Measurements from ENCODE around the gene DPEP2.
"Not testable (repeated sequence)": the region's sequence is repeated elsewhere in the genome, so short reads cannot be mapped to it uniquely, and the experiment has no call there.

The DPEP2 gene

DNA sequence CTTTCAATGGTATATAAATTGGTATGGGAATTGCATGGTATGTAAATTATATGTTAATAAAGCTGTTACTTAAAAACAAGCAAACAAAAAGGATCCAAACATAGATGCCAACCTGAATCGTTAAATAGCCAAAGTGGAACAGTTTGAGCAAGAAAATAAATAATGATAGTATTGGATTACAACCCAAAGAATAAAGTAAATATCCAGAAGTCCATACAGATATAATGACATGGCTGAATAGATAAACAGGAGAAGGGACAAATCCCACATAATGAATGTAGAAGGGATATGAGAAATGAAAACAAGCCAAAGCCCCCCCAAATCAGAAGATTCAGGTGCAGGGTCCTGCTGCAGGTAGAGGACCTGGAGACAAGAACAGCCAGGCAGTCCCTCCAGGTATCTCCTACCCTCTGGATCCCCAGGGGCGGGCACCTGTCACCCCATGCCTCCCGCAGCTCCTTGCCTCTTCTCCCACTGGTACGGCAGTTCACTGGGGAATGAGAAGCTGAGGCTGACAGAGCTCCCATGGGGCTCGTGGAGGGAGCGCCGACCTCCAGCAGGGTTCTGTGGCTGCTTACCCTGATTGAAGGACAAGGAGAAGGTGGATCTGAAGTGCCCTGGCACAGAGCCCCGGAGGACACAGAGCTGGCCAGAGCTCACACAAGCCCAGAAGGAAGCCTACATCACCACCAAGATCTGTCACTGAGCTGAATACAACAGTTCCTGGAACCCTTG is 45.5 kb downstream of the DPEP2 start:
- no peak for DNase-seq

DNA sequence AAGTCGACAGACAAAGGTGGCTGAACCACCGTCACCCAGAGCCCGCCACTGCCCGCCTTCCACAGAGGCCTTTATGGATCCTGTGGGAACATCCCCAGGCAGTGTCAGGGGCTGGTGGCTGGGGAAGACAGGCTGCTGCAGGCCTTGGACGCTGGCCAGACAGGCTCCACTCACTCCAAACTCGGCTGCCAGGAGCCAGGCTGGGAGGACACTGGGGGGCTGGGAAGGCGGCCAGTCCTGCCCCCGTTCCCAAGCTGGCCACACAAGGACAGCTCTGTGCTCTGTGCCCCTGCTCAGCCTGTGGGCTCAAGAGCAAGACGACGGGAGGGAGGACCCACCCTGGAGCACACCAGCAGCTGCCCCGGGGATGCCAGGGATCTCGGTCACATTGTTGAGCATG is 47.8 kb downstream of the DPEP2 start:
- DNase-seq = no peak

- no peak for DNase-seq
These were observed 48.9 kb downstream of the DPEP2 start for GRCh38 chr16:67950335-67950843.

GRCh38 chr16:67949645-67950044 is 49.6 kb downstream of the DPEP2 start:
- no peak for DNase-seq

DNA sequence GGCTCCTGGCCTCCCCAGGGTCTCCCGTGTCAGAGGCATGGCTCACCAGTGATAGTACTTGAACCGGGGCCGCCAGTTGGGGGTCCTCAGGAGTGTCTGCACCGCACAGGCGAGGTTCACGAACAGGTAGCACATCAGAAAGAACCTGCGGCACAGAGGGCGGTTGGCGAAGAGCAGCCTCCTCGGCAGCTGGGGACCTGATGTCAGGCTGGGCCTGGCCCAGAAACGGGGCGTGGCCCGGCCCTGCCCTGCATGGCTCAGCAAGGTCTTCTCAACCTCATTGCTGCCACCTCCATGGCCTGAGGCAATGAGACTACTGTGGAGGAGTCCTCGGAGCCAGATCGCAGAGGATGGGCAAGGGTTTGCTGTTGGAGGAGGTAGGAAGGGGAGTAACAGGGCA is 51.3 kb downstream of the DPEP2 start:
- no peak for DNase-seq

- DNase-seq = no peak
These were observed 52.2 kb downstream of the DPEP2 start for GRCh38 chr16:67946966-67947558.

DNA sequence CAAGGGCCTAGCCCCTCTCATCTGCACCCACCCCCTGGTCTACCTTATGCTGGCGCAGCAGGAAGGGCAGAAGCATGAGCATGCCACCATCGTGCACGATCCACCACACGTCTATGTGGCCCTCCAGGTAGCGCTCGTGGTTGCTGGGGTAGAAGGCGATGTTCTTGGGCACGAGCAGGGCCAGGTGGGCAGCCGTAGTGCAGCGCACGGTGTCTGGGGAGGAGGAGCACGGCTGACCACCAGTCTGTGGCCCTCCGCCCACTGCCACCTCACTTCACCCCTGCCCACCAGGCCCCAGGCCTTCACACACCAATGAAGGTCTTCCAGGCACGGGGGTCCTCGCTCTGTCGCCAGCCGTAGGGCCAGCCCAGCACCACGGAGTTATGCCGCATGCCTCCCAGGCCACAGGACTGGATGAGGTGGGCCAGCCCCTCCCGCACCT is 53.1 kb downstream of the DPEP2 start:
- DNase-seq = no peak

DNA sequence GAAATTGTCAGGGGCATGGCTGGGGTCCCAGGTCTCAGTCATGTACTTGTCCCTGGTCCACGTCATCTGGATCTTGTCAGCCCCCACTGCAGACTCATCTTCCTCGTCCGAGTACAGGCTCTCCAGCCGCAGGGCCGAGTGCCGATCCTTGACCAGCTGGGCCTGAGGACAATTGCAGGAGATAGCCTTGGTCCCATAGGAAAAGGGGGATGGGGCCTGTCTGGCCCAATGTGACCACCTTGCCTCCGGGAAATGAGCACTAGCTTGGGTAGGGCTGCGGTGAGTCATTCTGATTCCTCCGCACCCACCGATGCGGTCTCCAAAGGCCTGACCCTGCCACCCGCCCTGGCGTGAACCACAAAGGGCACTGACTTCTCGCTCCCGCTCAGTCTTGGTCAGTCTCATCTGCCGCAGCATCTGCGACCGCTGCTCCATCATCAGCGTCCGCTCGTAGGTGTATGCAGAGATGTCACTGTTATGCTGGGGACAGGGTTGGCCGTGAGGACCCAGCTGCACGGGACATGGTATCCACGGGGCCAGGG is 53.8 kb downstream of the DPEP2 start:
- no peak for DNase-seq

GRCh38 chr16:67944690-67945391 is 54.4 kb downstream of the DPEP2 start:
- no peak for DNase-seq

- no peak for DNase-seq
These were observed 55.4 kb downstream of the DPEP2 start, which contains the start of gene LCAT for GRCh38 chr16:67943619-67944504. Gene LCAT (minus strand): TSS chr16:67944120. CDS start chr16:67944101, 19 bp downstream.

GRCh38 chr16:67943256-67943618 is 56.0 kb downstream of the DPEP2 start:
- DNase-seq = no peak

DNA sequence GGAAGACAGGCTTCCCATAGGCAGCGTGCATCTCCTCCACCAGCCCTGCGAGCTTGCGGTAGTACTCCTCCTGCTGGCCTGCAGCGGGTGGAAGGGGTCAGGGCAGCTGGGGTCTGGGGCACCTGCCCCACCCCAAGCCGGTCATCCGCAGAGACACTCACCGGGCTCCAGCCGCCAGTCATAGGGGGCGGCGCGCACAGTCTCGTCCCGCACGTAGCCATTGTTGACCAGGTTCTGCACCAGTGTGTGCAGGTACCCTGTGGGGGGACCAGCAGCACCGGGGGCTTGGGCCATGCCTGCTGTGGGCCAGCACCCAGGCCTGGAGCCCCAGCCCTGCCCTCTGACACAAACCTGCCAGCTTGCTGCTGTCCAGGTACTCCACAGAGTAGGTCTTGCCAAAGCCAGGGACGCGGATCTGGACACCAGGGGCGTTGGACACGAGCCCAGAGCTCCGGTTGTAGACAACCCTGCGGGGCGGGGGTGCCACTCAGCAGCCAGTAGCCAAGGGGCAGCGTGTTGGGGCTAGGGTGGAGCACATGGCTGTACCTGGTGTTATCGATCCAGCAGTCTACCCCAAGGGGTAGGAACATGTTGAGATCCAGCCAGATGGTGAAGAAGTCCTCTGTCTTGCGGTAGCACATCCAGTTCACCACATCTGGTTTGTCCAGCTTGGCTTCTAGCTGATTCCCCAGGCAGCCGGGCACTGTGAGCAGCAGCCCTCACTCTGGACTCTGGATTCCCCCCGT is 56.6 kb downstream of the DPEP2 start:
- DNase-seq = no peak

- DNase-seq = peak; percentile 39
These were observed 57.1 kb downstream of the DPEP2 start for GRCh38 chr16:67942200-67942509.

DNA sequence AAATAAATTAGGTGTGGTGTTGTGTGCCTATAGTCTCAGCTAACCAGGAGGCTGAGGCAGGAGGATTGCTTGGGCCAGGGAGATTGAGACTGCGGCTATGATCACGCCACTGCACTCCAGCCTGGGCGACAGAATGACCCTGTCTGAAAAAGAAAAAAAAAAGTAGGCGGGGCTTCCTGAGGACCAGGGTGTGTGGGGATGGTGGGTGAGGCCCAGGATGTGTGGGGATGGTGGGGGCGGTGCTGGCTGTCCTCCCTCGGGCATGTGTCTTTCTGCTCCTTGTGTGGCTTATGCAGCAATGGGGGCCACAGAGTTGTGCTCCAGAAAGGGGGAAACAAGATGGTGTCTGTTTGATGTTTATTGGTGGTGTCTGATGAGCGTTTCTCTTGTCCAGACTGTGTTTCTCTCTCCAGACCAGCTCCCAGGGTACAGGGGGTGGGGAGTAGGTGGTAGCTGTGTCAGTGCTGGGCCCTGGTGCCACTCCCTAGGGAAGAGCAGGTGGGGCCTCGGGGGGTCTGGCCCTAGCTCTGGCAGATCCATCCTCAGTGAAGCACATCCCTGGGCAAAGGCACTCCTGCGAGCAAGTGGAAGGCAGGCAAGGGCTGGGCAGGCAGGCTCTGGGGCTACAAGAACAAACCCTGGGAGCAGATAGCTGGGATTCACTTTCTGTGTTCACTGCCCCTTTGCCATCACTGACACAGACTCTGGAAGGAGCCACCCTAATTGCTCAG is 57.6 kb downstream of the DPEP2 start:
- DNase-seq = no peak

- no peak for DNase-seq
These were observed 58.7 kb downstream of the DPEP2 start for GRCh38 chr16:67940446-67941089.

DNA sequence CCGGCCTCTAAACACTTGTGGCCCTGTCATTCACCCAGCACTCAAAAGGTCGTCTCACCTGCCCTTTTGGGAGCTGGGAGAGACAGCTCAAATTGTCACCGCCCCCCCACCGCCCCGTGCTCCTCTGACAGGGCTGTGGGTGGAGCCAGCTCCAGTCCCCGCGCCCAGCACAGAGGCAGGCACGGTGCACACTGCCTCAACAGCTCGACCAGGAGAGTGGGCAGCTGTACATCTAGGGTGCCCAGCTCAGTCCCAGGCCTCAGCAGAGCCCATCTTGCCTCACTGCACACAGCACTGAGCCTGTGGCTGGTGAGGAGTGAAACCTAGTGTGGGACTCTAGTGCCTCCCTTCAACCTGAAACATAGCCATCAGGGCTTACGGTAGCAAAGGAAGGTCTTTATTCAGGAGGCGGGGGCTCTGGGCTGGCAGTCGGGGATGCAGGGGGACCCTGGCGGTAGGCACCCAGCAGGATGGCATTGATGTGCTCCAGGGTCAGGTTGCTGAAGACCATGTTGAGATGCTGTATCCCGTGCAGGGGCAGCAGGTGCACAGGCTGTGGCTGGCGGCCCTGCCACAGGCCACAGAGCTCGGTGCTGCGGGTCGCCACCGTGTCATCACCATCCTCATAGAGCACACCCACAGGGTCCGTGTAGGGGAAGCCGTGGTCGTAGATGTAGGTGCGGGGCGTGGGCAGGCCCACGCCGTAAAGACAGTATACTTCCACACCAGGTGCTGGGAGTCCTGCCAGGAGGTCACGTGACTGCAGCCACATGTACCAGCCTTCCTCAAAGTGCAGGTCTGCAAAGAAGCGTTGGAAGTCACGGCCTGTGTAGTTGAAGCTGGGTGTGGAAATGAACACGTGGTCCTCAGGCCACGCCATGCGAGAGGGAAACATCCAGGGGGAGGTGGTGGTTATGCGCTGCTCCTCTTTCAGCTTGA is 59.5 kb downstream of the DPEP2 start:
- peak; percentile 57 for DNase-seq

- not testable (repeated sequence) for DNase-seq
These were observed 61.6 kb downstream of the DPEP2 start for GRCh38 chr16:67937713-67938112.

Measured in stimulated activated CD4-positive, alpha-beta T cell treated with anti-CD3 and anti-CD28 coated beads, Interleukin-1b, Interleukin-23, amount 100 ng/mL, for 48 hours (primary cell).